Left lung (tissue), 10 donors: ENCODE data around the gene KRTAP10-1. TPM values are rescaled to one million over a fixed set of nuclear protein-coding genes. Genes with fewer than 3 reads are reported as not detected.
A peak's percentile ranks its signal among the peaks of the same experiment; 100 is the strongest.
"Not testable (repeated sequence)": the region's sequence is repeated elsewhere in the genome, so short reads cannot be mapped to it uniquely, and the experiment has no call there.

Experiments used
- ATAC-seq: fragments of 200-7000 bp; cut with Tn5 transposase; one replicate; pipeline ENCODE4 v1.9.1; 2020; ENCODE audit warnings: moderate library complexity
- DNase-seq, 4 donors: peaks; one replicate each; pipeline ENCODE4 v3.0.0-alpha.2; 2013 to 2020
- H3K27ac ChIP-seq, 2 donors: fragments of 200-600 bp; sonication (generic) in 1 of 2; one replicate each; pipeline versions ENCODE4 v1.5.0 to v1.8.0; 2020 to 2021
- H3K27me3 ChIP-seq, 2 donors: fragments of 200-600 bp; sonication (generic) in 1 of 2; one replicate each; pipeline versions ENCODE4 v1.5.0 to v1.8.0; 2020 to 2021
- H3K36me3 ChIP-seq, 2 donors: fragments of 200-600 bp; sonication (generic) in 1 of 2; one replicate each; pipeline versions ENCODE4 v1.5.0 to v1.8.0; 2020 to 2021
- H3K4me1 ChIP-seq, 2 donors: fragments of 200-600 bp; one replicate each; pipeline ENCODE4 v1.8.0; 2021
- H3K4me3 ChIP-seq, 2 donors: fragments of 200-600 bp; sonication (generic) in 1 of 2; one replicate each; pipeline versions ENCODE4 v1.5.0 to v1.8.0; 2020 to 2021; ENCODE audit warnings: mild to moderate bottlenecking in 1 of 2
- H3K9me3 ChIP-seq, 2 donors: fragments of 200-600 bp; sonication (generic) in 1 of 2; one replicate each; pipeline versions ENCODE4 v1.5.0 to v1.8.0; 2020 to 2021
- CTCF ChIP-seq, 2 donors: fragments of 200-600 bp; sonication (generic) in 1 of 2; IDR thresholded peaks; one replicate each; pipeline versions ENCODE4 v1.5.0 to v1.8.0; 2021; ENCODE audit warnings: antibody characterized with exemption in 2 of 2
- intact Hi-C, 2 donors: fragments of 100-400 bp; cut with DNase I; formaldehyde crosslinking; loops; one replicate each; pipeline versions ENCODE4 v1.11.2 to v1.14.2; 2022
- polyA plus RNA-seq, 6 donors: library from polyadenylated mRNA; unstranded; fragments of 120-200 nt; gene quantifications; one replicate each; pipeline ENCODE4 v1.2.1, GENCODE V29; 2013; ENCODE audit not compliant: insufficient read length in 6 of 6
- total RNA-seq, 2 donors: library from RNA; stranded (reverse); fragmentation: NEBNext Ultra II Directional; extraction: Animal tissue kit (Norgen Biotek cat#: 25700); gene quantifications; one replicate each; pipeline ENCODE4 v1.2.1, GENCODE V29; 2021
- donor health status: DM: no; HTN: yes; CAD: no.
- donor health status: DM: no; HTN: no; CAD: no.

KRTAP10-1 gene
- total and polyA plus RNA-seq, 8 donors: not detected

- H3K27me3 ChIP-seq: peaks cover 0 to 38% of the 10 kb centered on the region in 2 donors
- H3K36me3 ChIP-seq: no peaks in the 10 kb centered on the region
- no peak for DNase-seq
- no peaks in the 10 kb centered on the region for H3K4me1 ChIP-seq
- no peak for ATAC-seq
- no peak overlapping the region for H3K27ac ChIP-seq
- no peak overlapping the region for H3K4me3 ChIP-seq
- H3K9me3 ChIP-seq: peaks cover 0 to 16% of the 10 kb centered on the region in 2 donors
- no peak for TF ChIP-seq CTCF (IDR thresholded peaks at IDR 0.05)
- intact Hi-C loops: no loop called here
Measured at GRCh38 chr21:44574457-44575306, 34.7 kb upstream of the KRTAP10-1 start.

GRCh38 chr21:44573630-44574456 lies 33.8 kb upstream of the KRTAP10-1 start, which contains the start of gene KRTAP10-4:
Gene KRTAP10-4, plus strand, starts transcription at chr21:44573729. Its CDS starts 30 bp downstream, at chr21:44573759.
- intact Hi-C loops, ATAC-seq, DNase-seq, H3K36me3 ChIP-seq, H3K4me1 ChIP-seq, H3K4me3 ChIP-seq, H3K27ac ChIP-seq: not testable (repeated sequence)
- Histone ChIP-seq H3K9me3 (peaks cover 0 to 16% of the 10 kb centered on the region in 2 donors), H3K27me3 (peaks cover 0 to 35% of the 10 kb centered on the region in 2 donors)

- H3K27ac ChIP-seq: no peak overlapping the region
- no peak for DNase-seq
- no peak overlapping the region for H3K4me3 ChIP-seq
- TF ChIP-seq CTCF (IDR thresholded peaks at IDR 0.05): no peak
- no peaks in the 10 kb centered on the region for H3K36me3 ChIP-seq
- H3K4me1 ChIP-seq: no peaks in the 10 kb centered on the region
- H3K27me3 ChIP-seq: peaks cover 0 to 43% of the 10 kb centered on the region in 2 donors
- H3K9me3 ChIP-seq: peaks cover 0 to 14% of the 10 kb centered on the region in 2 donors
- ATAC-seq: no peak
- intact Hi-C loops: no loop called here
Measured at GRCh38 chr21:44572959-44573583, 33.1 kb upstream of the KRTAP10-1 start.

- TF ChIP-seq CTCF (IDR thresholded peaks at IDR 0.05): no peak
- no peak overlapping the region for H3K27ac ChIP-seq
- H3K27me3 ChIP-seq: peaks cover 0 to 43% of the 10 kb centered on the region in 2 donors
- H3K36me3 ChIP-seq: no peaks in the 10 kb centered on the region
- no peak for ATAC-seq
- peak in 1 of 4 donors; percentile 75 for DNase-seq
- H3K9me3 ChIP-seq: peaks cover 0 to 8% of the 10 kb centered on the region in 2 donors
- intact Hi-C loops: no loop called here
- H3K4me3 ChIP-seq: no peak overlapping the region
- H3K4me1 ChIP-seq: no peaks in the 10 kb centered on the region
Measured at GRCh38 chr21:44571844-44572782, 32.1 kb upstream of the KRTAP10-1 start.

- Histone ChIP-seq H3K4me1 (no peaks in the 10 kb centered on the region), H3K27me3 (peaks cover 0 to 43% of the 10 kb centered on the region in 2 donors), H3K36me3 (no peaks in the 10 kb centered on the region), H3K27ac (no peak overlapping the region), H3K4me3 (no peak overlapping the region), H3K9me3 (no peaks in the 10 kb centered on the region)
- DNase-seq (no peak), ATAC-seq (no peak)
- intact Hi-C loops: no loop called here
- TF ChIP-seq CTCF (IDR thresholded peaks at IDR 0.05): no peak
Measured at GRCh38 chr21:44571296-44571695, 31.3 kb upstream of the KRTAP10-1 start.
